OCI-LY3 (cell line): ENCODE data around the gene GSN.
A peak's percentile ranks its signal among the peaks of the same experiment; 100 is the strongest.

Source experiments
- H2AFZ ChIP-seq: fragments of 200-600, 300-600 bp; shearing (Covaris generic); 2 replicates; pipeline ENCODE4 v1.6.0; 2014; ENCODE audit warnings: antibody characterized with exemption, low read depth, low read length
- H3K27ac ChIP-seq: fragments of 200-600, 300-600 bp; sonication (generic); 2 replicates; pipeline ENCODE4 v1.5.1; 2014; ENCODE audit warnings: mild to moderate bottlenecking, low read length, moderate library complexity, mixed read lengths
- H3K27me3 ChIP-seq: fragments of 200-600, 300-600 bp; sonication (generic); 2 replicates; pipeline ENCODE4 v1.6.1; 2014; ENCODE audit warnings: low read depth, low read length, mixed read lengths
- H3K36me3 ChIP-seq: fragments of 200-600, 300-600 bp; sonication (generic); replicated peaks from 2 replicates; pipeline ENCODE3; 2014; ENCODE audit warnings: low read depth, low read length, mixed read lengths
- H3K4me1 ChIP-seq: fragments of 300-600, 200-600 bp; sonication (generic); 2 replicates; pipeline ENCODE4 v1.6.1; 2014; ENCODE audit warnings: low read length, mixed read lengths
- H3K4me2 ChIP-seq: fragments of 200-600, 300-600 bp; sonication (generic); 2 replicates; pipeline ENCODE4 v1.6.1; 2014; ENCODE audit warnings: low read length, mixed read lengths
- H3K4me3 ChIP-seq: fragments of 300-600, 200-600 bp; sonication (generic); 2 replicates; pipeline ENCODE4 v1.5.1; 2014; ENCODE audit warnings: antibody characterized with exemption, mild to moderate bottlenecking, low read length, moderate library complexity
- H3K79me2 ChIP-seq: fragments of 300-600, 200-600 bp; shearing (Covaris generic); 2 replicates; pipeline ENCODE4 v1.6.1; 2014; ENCODE audit warnings: mild to moderate bottlenecking, low read length, mixed read lengths
- H3K9ac ChIP-seq: fragments of 300-600, 200-600 bp; shearing (Covaris generic); 2 replicates; pipeline ENCODE4 v1.6.0; 2014; ENCODE audit warnings: mild to moderate bottlenecking, low read length, moderate library complexity
- H3K9me3 ChIP-seq: fragments of 200-600, 300-600 bp; shearing (Covaris generic); 2 replicates; pipeline ENCODE4 v1.6.1; 2014; ENCODE audit warnings: low read length, mixed read lengths; ENCODE audit not compliant: insufficient read depth
- H4K20me1 ChIP-seq: fragments of 200-600, 300-600 bp; sonication (generic); 2 replicates; pipeline ENCODE4 v1.6.1; 2016; ENCODE audit warnings: low read length, mixed read lengths; ENCODE audit not compliant: insufficient read depth
- EZH2phosphoT487 ChIP-seq: fragments of 200-600 bp; shearing (Covaris generic); IDR thresholded peaks from 2 replicates; pipeline ENCODE4 v1.6.1; 2018; ENCODE audit warnings: antibody characterized with exemption, mixed run types, low read depth
- TF ChIP-seq, protein P1 (sequence below): fragments of 200-600, 300-600 bp; sonication (generic); IDR thresholded peaks from 2 replicates; pipeline ENCODE4 v1.5.1; 2014; ENCODE audit warnings: antibody characterized with exemption, low read length, low read depth

Gene GSN

DNA sequence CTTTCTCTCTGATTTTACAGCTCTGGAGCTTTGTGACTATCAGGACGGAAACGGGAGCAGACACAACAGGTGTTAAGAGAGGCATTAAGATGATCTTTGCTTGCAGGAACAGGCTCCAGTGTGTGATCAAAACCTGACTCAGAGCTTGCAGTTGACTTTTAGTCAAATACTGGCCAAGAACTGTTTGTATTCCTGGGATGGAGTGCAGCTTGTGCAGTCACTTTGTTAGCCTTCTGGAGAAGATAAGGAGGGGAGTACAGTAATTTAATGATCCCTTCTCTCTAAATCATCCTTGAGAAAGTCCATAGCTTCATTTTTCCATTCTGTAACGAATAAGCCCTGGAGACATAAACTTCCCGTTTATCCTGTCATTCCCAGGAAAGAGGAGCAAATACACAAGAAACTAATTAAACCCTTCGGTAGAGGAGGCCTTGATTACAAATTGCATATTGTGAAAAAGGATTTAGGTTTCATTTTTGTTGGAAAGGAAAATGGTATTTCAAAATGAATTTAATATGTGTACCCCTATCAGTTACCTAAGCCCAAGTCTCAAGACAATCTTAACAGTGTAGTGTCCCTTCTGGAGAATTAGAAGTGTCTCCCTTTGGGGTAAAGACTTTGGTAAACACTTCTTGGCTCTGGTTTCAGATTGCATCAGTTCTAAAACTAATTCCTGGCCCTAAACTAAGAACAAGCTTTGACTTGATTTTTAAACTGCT, 105.2 kb downstream of the GSN start:
- H2AFZ ChIP-seq = no peak overlapping the region; the same call in 1 of the 2 replicates
- peaks cover 8% of the 10 kb centered on the region; the same call in 1 of the 2 replicates for H3K27me3 ChIP-seq
- no peak overlapping the region for H3K4me2 ChIP-seq
- H4K20me1 ChIP-seq = no peaks in the 10 kb centered on the region
- no peaks in the 10 kb centered on the region for H3K36me3 ChIP-seq
- H3K79me2 ChIP-seq = no peaks in the 10 kb centered on the region
- H3K27ac ChIP-seq = no peak overlapping the region
- H3K4me3 ChIP-seq = no peak overlapping the region
- no peak overlapping the region for H3K9ac ChIP-seq
- no peaks in the 10 kb centered on the region for H3K9me3 ChIP-seq
- TF ChIP-seq EZH2phosphoT487 = no peak
- TF ChIP-seq, protein P1, sequence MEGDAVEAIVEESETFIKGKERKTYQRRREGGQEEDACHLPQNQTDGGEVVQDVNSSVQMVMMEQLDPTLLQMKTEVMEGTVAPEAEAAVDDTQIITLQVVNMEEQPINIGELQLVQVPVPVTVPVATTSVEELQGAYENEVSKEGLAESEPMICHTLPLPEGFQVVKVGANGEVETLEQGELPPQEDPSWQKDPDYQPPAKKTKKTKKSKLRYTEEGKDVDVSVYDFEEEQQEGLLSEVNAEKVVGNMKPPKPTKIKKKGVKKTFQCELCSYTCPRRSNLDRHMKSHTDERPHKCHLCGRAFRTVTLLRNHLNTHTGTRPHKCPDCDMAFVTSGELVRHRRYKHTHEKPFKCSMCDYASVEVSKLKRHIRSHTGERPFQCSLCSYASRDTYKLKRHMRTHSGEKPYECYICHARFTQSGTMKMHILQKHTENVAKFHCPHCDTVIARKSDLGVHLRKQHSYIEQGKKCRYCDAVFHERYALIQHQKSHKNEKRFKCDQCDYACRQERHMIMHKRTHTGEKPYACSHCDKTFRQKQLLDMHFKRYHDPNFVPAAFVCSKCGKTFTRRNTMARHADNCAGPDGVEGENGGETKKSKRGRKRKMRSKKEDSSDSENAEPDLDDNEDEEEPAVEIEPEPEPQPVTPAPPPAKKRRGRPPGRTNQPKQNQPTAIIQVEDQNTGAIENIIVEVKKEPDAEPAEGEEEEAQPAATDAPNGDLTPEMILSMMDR = no peak
- H3K4me1 ChIP-seq = no peaks in the 10 kb centered on the region; the same call in 1 of the 2 replicates

DNA sequence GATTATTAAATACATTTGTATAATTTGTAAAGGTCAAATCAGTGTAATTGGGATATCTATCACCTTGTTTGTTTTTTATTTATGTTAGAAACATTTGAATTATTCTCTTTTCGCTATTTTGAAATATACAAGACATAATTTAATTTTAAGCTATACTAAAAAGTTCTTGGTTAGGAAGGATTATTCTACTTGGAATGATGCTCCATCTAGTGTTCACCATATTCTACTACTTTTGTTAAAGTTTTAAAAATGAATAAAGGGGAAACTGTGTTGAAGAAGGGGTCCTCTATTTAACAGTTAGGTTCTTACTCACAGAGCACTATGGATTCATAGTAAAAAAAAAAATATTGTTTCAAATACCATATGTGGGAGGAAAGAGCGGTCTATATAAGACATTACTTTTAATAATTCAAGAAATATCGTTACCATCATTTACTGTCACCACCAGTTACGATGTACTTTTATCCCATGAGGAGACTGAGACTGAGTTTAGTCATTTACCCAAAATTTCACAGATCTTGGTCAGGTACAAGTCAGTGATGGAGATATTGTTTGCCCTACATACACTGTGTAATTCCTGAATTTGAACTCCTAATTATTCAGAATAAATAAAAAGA, 108.4 kb downstream of the GSN start:
- Histone ChIP-seq H3K9me3 (no peaks in the 10 kb centered on the region), H2AFZ (no peak overlapping the region), H3K4me2 (no peak overlapping the region), H3K4me1 (no peaks in the 10 kb centered on the region), H4K20me1 (no peaks in the 10 kb centered on the region), H3K36me3 (no peaks in the 10 kb centered on the region), H3K27me3 (peaks cover 8% of the 10 kb centered on the region; the same call in 1 of the 2 replicates), H3K4me3 (no peak overlapping the region), H3K9ac (no peak overlapping the region), H3K27ac (no peak overlapping the region), H3K79me2 (no peaks in the 10 kb centered on the region)
- TF ChIP-seq, protein P1 = peak; percentile 46
- TF ChIP-seq EZH2phosphoT487 = no peak

DNA sequence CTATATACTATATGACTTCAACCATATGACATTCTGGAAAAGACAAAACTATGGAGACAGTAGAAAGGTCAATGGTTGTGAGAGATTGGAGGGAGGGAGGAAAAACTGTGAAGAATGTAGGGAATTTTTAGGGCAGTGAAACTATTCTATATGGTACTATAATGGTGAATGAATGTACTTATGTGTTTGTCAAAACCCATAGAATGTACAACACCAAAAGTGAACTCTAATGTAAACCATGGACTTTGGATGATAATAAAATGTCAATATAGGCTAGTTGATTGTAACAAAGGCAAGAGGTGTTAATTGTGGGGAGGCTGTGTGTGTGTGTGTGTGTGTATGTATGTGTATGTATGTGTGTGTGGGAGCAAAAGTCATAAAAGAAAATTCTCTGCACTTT, 112.9 kb downstream of the GSN start:
- H3K4me2 ChIP-seq = no peak overlapping the region
- no peaks in the 10 kb centered on the region for H3K79me2 ChIP-seq
- H3K9ac ChIP-seq = no peak overlapping the region
- no peak overlapping the region for H3K4me3 ChIP-seq
- H3K9me3 ChIP-seq = no peaks in the 10 kb centered on the region
- H3K36me3 ChIP-seq = no peaks in the 10 kb centered on the region
- H3K4me1 ChIP-seq = no peaks in the 10 kb centered on the region
- H4K20me1 ChIP-seq = no peaks in the 10 kb centered on the region
- no peak for TF ChIP-seq EZH2phosphoT487
- TF ChIP-seq, protein P1 = no peak
- H2AFZ ChIP-seq = no peak overlapping the region
- no peak overlapping the region for H3K27ac ChIP-seq
- peaks cover 8% of the 10 kb centered on the region for H3K27me3 ChIP-seq
